ENCODE results near the gene ARMC9.
"Not testable (repeated sequence)": the region's sequence is repeated elsewhere in the genome, so short reads cannot be mapped to it uniquely, and the experiment has no call there.

The ARMC9 gene

GRCh38 chr2:231292472-231293134, 94.2 kb downstream of the ARMC9 start:
- no peaks in the 10 kb centered on the region for H3K4me1 Mint-ChIP-seq (ENCODE audit: low read depth)
- no peaks in the 10 kb centered on the region for H3K36me3 Mint-ChIP-seq (ENCODE audit: low read depth)
- no peak overlapping the region for H3K27ac Mint-ChIP-seq
- H3K9me3 Mint-ChIP-seq = no peaks in the 10 kb centered on the region
- H3K27me3 Mint-ChIP-seq (ENCODE audit: low read depth) = no peaks in the 10 kb centered on the region
- no peak overlapping the region for H3K4me3 Mint-ChIP-seq

- H3K27me3 Mint-ChIP-seq (ENCODE audit: low read depth) = no peaks in the 10 kb centered on the region
- no peak overlapping the region for H3K4me3 Mint-ChIP-seq
- no peaks in the 10 kb centered on the region for H3K4me1 Mint-ChIP-seq (ENCODE audit: low read depth)
- H3K9me3 Mint-ChIP-seq = no peaks in the 10 kb centered on the region
- no peaks in the 10 kb centered on the region for H3K36me3 Mint-ChIP-seq (ENCODE audit: low read depth)
- no peak overlapping the region for H3K27ac Mint-ChIP-seq
Measured at GRCh38 chr2:231293163-231293562, 94.7 kb downstream of the ARMC9 start.

GRCh38 chr2:231294116-231294515, 95.7 kb downstream of the ARMC9 start:
- no peak overlapping the region for H3K4me3 Mint-ChIP-seq
- H3K27me3 Mint-ChIP-seq (ENCODE audit: low read depth) = no peaks in the 10 kb centered on the region
- H3K9me3 Mint-ChIP-seq = no peaks in the 10 kb centered on the region
- H3K36me3 Mint-ChIP-seq (ENCODE audit: low read depth) = no peaks in the 10 kb centered on the region
- no peaks in the 10 kb centered on the region for H3K4me1 Mint-ChIP-seq (ENCODE audit: low read depth)
- no peak overlapping the region for H3K27ac Mint-ChIP-seq

GRCh38 chr2:231294571-231295362, 96.3 kb downstream of the ARMC9 start:
- H3K27me3 Mint-ChIP-seq (ENCODE audit: low read depth) = no peaks in the 10 kb centered on the region
- no peaks in the 10 kb centered on the region for H3K9me3 Mint-ChIP-seq

GRCh38 chr2:231295363-231295655, 96.9 kb downstream of the ARMC9 start:
- no peak overlapping the region for H3K4me3 Mint-ChIP-seq
- H3K36me3 Mint-ChIP-seq (ENCODE audit: low read depth) = no peaks in the 10 kb centered on the region
- H3K9me3 Mint-ChIP-seq = no peaks in the 10 kb centered on the region
- no peaks in the 10 kb centered on the region for H3K4me1 Mint-ChIP-seq (ENCODE audit: low read depth)
- no peak overlapping the region for H3K27ac Mint-ChIP-seq
- no peaks in the 10 kb centered on the region for H3K27me3 Mint-ChIP-seq (ENCODE audit: low read depth)

More at GRCh38 chr2:231294571-231295362, 96.3 kb downstream of the ARMC9 start:
- Mint-ChIP-seq H3K4me3 (no peak overlapping the region), H3K4me1 (ENCODE audit: low read depth) (no peaks in the 10 kb centered on the region), H3K36me3 (ENCODE audit: low read depth) (no peaks in the 10 kb centered on the region), H3K27ac (no peak overlapping the region)

- no peaks in the 10 kb centered on the region for H3K36me3 Mint-ChIP-seq (ENCODE audit: low read depth)
- H3K9me3 Mint-ChIP-seq = no peaks in the 10 kb centered on the region
- H3K4me3 Mint-ChIP-seq = no peak overlapping the region
- H3K4me1 Mint-ChIP-seq (ENCODE audit: low read depth) = no peaks in the 10 kb centered on the region
- H3K27ac Mint-ChIP-seq = no peak overlapping the region
- no peaks in the 10 kb centered on the region for H3K27me3 Mint-ChIP-seq (ENCODE audit: low read depth)
Measured at GRCh38 chr2:231296401-231296974, 98.1 kb downstream of the ARMC9 start.

GRCh38 chr2:231297108-231297908, 98.9 kb downstream of the ARMC9 start:
- no peaks in the 10 kb centered on the region for H3K4me1 Mint-ChIP-seq (ENCODE audit: low read depth)
- no peaks in the 10 kb centered on the region for H3K27me3 Mint-ChIP-seq (ENCODE audit: low read depth)
- no peaks in the 10 kb centered on the region for H3K9me3 Mint-ChIP-seq
- no peaks in the 10 kb centered on the region for H3K36me3 Mint-ChIP-seq (ENCODE audit: low read depth)
- no peak overlapping the region for H3K4me3 Mint-ChIP-seq
- no peak overlapping the region for H3K27ac Mint-ChIP-seq

- Mint-ChIP-seq H3K4me3 (no peak overlapping the region), H3K4me1 (ENCODE audit: low read depth) (no peaks in the 10 kb centered on the region), H3K9me3 (no peaks in the 10 kb centered on the region), H3K27ac (no peak overlapping the region), H3K27me3 (ENCODE audit: low read depth) (no peaks in the 10 kb centered on the region), H3K36me3 (ENCODE audit: low read depth) (no peaks in the 10 kb centered on the region)
Measured at GRCh38 chr2:231298091-231298490, 99.7 kb downstream of the ARMC9 start.

GRCh38 chr2:231299267-231299666, 100.8 kb downstream of the ARMC9 start:
- Mint-ChIP-seq H3K36me3 (ENCODE audit: low read depth) (no peaks in the 10 kb centered on the region), H3K9me3 (no peaks in the 10 kb centered on the region), H3K4me3 (no peak overlapping the region), H3K27me3 (ENCODE audit: low read depth) (no peaks in the 10 kb centered on the region), H3K27ac (no peak overlapping the region), H3K4me1 (ENCODE audit: low read depth) (no peaks in the 10 kb centered on the region)

GRCh38 chr2:231300020-231300721, 101.7 kb downstream of the ARMC9 start:
- Mint-ChIP-seq H3K4me3 (no peak overlapping the region), H3K27me3 (ENCODE audit: low read depth) (no peaks in the 10 kb centered on the region), H3K9me3 (no peaks in the 10 kb centered on the region), H3K4me1 (ENCODE audit: low read depth) (no peaks in the 10 kb centered on the region), H3K36me3 (ENCODE audit: low read depth) (no peaks in the 10 kb centered on the region), H3K27ac (no peak overlapping the region)

- Mint-ChIP-seq H3K4me1 (ENCODE audit: low read depth) (no peaks in the 10 kb centered on the region), H3K9me3 (no peaks in the 10 kb centered on the region), H3K36me3 (ENCODE audit: low read depth) (no peaks in the 10 kb centered on the region), H3K4me3 (no peak overlapping the region), H3K27ac (no peak overlapping the region), H3K27me3 (ENCODE audit: low read depth) (no peaks in the 10 kb centered on the region)
Measured at GRCh38 chr2:231300722-231301076, 102.3 kb downstream of the ARMC9 start.

GRCh38 chr2:231304259-231304658, 105.8 kb downstream of the ARMC9 start:
- H3K4me3 Mint-ChIP-seq; H3K27me3 Mint-ChIP-seq (ENCODE audit: low read depth); H3K36me3 Mint-ChIP-seq (ENCODE audit: low read depth); H3K27ac Mint-ChIP-seq; H3K4me1 Mint-ChIP-seq (ENCODE audit: low read depth); H3K9me3 Mint-ChIP-seq: not testable (repeated sequence)

GRCh38 chr2:231305221-231305620, 106.8 kb downstream of the ARMC9 start:
- Mint-ChIP-seq H3K4me1 (ENCODE audit: low read depth) (no peaks in the 10 kb centered on the region), H3K36me3 (ENCODE audit: low read depth) (no peaks in the 10 kb centered on the region), H3K9me3 (no peaks in the 10 kb centered on the region), H3K4me3 (no peak overlapping the region), H3K27ac (no peak overlapping the region), H3K27me3 (ENCODE audit: low read depth) (peaks cover 8% of the 10 kb centered on the region)

GRCh38 chr2:231306791-231307393, 108.5 kb downstream of the ARMC9 start:
- H3K4me1 Mint-ChIP-seq (ENCODE audit: low read depth) = no peaks in the 10 kb centered on the region
- peaks cover 8% of the 10 kb centered on the region for H3K27me3 Mint-ChIP-seq (ENCODE audit: low read depth)
- H3K9me3 Mint-ChIP-seq = no peaks in the 10 kb centered on the region
- H3K27ac Mint-ChIP-seq = no peak overlapping the region
- H3K36me3 Mint-ChIP-seq (ENCODE audit: low read depth) = no peaks in the 10 kb centered on the region
- H3K4me3 Mint-ChIP-seq = no peak overlapping the region
